Upper lobe of right lung (tissue), 1 donor: Measurements from ENCODE around the gene CNTNAP5. TPM values are rescaled to one million over a fixed set of nuclear protein-coding genes. Genes with fewer than 3 reads are reported as not detected.

Experiments
- ATAC-seq: fragments of 200-7000 bp; cut with Tn5 transposase; one replicate; pipeline ENCODE4 v1.9.1; 2020; ENCODE audit warnings: mild to moderate bottlenecking, moderate library complexity
- DNase-seq: peaks from one replicate; pipeline ENCODE4 v3.0.0-alpha.2; 2020
- H3K27ac ChIP-seq: fragments of 200-600 bp; one replicate; pipeline ENCODE4 v1.8.0; 2022
- H3K27me3 ChIP-seq: fragments of 200-600 bp; one replicate; pipeline ENCODE4 v1.8.0; 2022; ENCODE audit warnings: mild to moderate bottlenecking
- H3K36me3 ChIP-seq: fragments of 200-600 bp; one replicate; pipeline ENCODE4 v1.8.0; 2022
- H3K4me1 ChIP-seq: fragments of 200-600 bp; one replicate; pipeline ENCODE4 v1.8.0; 2022
- H3K4me3 ChIP-seq: fragments of 200-600 bp; one replicate; pipeline ENCODE4 v1.8.0; 2022; ENCODE audit warnings: mild to moderate bottlenecking
- H3K9me3 ChIP-seq: fragments of 200-600 bp; one replicate; pipeline ENCODE4 v1.8.0; 2022
- intact Hi-C: fragments of 100-400 bp; cut with DNase I; formaldehyde crosslinking; loops from one replicate; pipeline ENCODE4 v1.11.0; 2022
- total RNA-seq: library from RNA; stranded (reverse); fragmentation: NEBNext Ultra II Directional; extraction: Animal tissue kit (Norgen Biotek cat#: 25700); gene quantifications from one replicate; pipeline ENCODE4 v1.2.1, GENCODE V29; 2021
- TF ChIP-seq, protein P1 (sequence below): fragments of 200-600 bp; IDR thresholded peaks from one replicate; pipeline ENCODE4 v1.8.0; 2022; ENCODE audit warnings: antibody characterized with exemption
- donor health status: DM: no; HTN: yes; CAD: no; lungs with severe emphysema.

Gene CNTNAP5
- total RNA-seq, 1 donor from 2014 or later = not detected

DNA sequence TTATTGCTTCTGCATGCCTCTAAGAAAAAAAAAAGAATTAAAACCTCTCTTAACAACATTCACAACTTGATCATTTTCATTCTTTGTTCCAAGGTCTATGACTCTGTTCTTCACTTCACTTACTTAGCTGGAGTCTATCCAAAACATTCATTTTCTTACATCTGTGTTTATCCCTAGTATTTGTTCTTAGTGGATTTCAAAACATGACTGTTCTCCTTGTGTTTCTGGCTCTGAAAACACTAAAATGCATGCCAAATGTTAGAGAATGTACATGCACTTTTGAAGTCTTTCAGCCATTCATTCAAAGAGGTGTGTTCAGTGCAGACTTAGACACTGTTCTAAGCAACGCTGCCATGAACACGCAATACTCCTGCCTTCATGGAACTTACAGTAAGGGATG, 138.8 kb downstream of the CNTNAP5 start:
- Histone ChIP-seq H3K27me3 (no peaks in the 10 kb centered on the region), H3K4me3 (no peak overlapping the region), H3K27ac (no peak overlapping the region), H3K4me1 (no peaks in the 10 kb centered on the region), H3K36me3 (no peaks in the 10 kb centered on the region), H3K9me3 (no peaks in the 10 kb centered on the region)
- no peak for DNase-seq
- intact Hi-C loops = no loop called here
- ATAC-seq = no peak
- TF ChIP-seq, protein P1, sequence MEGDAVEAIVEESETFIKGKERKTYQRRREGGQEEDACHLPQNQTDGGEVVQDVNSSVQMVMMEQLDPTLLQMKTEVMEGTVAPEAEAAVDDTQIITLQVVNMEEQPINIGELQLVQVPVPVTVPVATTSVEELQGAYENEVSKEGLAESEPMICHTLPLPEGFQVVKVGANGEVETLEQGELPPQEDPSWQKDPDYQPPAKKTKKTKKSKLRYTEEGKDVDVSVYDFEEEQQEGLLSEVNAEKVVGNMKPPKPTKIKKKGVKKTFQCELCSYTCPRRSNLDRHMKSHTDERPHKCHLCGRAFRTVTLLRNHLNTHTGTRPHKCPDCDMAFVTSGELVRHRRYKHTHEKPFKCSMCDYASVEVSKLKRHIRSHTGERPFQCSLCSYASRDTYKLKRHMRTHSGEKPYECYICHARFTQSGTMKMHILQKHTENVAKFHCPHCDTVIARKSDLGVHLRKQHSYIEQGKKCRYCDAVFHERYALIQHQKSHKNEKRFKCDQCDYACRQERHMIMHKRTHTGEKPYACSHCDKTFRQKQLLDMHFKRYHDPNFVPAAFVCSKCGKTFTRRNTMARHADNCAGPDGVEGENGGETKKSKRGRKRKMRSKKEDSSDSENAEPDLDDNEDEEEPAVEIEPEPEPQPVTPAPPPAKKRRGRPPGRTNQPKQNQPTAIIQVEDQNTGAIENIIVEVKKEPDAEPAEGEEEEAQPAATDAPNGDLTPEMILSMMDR = no peak

DNA sequence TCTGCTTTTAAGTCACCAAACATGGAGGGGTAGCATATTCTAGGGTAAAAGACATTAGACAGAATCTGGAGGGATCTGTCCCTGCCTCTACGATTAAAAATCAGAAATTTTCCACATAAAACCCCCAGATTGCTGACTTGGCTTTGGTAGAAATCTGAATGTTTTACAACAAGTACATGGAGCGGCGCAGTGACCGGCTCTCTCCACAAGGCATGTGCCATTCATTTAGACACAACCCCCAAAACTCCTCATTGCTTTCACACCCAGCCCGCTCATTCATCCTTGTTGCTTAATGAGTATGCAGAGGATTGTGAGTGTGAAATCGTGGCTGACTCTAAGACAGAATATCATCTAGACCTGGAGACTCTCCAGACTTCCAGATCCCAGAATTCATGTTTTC, 140.6 kb downstream of the CNTNAP5 start:
- intact Hi-C loops = no loop called here
- no peaks in the 10 kb centered on the region for H3K36me3 ChIP-seq
- H3K27me3 ChIP-seq = no peaks in the 10 kb centered on the region
- no peak for DNase-seq
- H3K27ac ChIP-seq = no peak overlapping the region
- H3K4me1 ChIP-seq = no peaks in the 10 kb centered on the region
- H3K9me3 ChIP-seq = no peaks in the 10 kb centered on the region
- no peak for ATAC-seq
- H3K4me3 ChIP-seq = no peak overlapping the region
- TF ChIP-seq, protein P1 = no peak

DNA sequence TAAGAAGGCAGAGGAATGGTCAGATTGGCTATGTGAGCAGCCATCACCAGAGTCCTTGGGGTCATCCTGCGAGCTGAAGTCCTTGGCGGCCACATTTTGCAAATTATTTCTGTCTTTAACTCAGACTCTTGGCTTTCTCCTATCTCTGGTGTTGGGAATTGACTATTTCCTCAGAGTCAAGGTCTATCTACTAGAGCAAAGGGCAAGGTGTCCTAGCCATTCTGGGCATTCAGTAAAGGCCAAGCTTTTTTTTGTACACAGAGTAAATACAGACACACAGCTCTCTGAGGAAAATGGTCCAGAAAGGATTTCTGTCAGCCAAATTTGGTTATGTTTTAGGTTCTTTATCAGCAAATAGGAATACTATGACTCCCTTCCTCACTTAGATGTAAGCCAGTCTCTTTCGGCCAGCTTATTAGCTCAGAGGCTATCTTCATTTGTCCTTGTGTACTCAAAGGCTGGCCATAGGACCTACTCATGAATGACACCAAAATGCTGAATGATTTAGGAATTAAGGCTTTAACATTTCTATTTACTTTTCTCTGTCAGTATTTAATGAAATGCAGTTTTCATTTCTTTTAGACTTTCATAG, 146.5 kb downstream of the CNTNAP5 start:
- H3K4me3 ChIP-seq = no peak overlapping the region
- no peaks in the 10 kb centered on the region for H3K4me1 ChIP-seq
- no peaks in the 10 kb centered on the region for H3K9me3 ChIP-seq
- no peaks in the 10 kb centered on the region for H3K36me3 ChIP-seq
- no peak for DNase-seq
- intact Hi-C loops = no loop called here
- H3K27me3 ChIP-seq = no peaks in the 10 kb centered on the region
- TF ChIP-seq, protein P1 = no peak
- no peak for ATAC-seq
- no peak overlapping the region for H3K27ac ChIP-seq

DNA sequence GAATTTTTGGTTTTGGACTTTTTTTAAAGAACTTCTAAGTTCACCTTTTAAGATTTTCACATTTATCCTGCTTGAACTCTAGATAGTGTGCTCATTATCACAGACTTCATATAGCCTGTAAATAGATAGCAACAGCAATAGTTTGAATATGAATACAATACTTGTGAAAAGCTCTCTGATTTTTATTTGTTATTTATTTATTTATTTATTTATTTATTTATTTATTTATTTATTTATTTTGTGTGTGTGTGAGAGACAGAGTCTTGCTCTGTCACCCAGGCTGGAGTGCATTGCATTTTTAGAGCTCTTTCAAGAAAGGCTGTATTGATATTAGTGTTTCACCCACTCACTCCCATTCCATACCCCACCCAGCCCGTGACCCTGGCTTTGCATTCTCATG, 153.6 kb downstream of the CNTNAP5 start:
- TF ChIP-seq, protein P1 = no peak
- Histone ChIP-seq H3K27ac (no peak overlapping the region), H3K9me3 (no peaks in the 10 kb centered on the region), H3K4me1 (no peaks in the 10 kb centered on the region), H3K36me3 (no peaks in the 10 kb centered on the region), H3K27me3 (no peaks in the 10 kb centered on the region), H3K4me3 (no peak overlapping the region)
- no peak for ATAC-seq
- DNase-seq = no peak
- intact Hi-C loops = no loop called here

DNA sequence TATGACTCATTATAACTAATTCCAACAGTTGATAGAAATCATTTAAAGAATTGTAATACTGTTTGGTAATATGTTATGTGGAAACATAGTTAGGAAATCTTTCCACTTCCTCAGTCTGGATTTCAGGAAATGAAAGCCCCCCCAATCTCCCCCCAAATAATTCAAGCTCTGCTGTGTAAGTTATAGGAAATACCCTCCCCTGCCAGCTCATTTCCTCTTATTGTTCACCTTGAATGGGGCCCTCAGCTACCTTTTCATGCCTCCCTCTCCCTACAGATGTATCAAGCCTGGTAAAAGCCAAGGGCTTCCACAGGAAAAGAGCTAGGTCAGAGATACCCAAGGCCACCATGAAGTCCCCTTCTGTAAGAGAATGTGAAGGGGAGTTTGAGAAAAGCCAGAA, 155.5 kb downstream of the CNTNAP5 start:
- ATAC-seq = no peak

More for the DNA sequence above, 155.5 kb downstream of the CNTNAP5 start:
- no peak for DNase-seq
- Histone ChIP-seq H3K36me3 (no peaks in the 10 kb centered on the region), H3K9me3 (no peaks in the 10 kb centered on the region), H3K27ac (no peak overlapping the region), H3K4me1 (no peaks in the 10 kb centered on the region), H3K4me3 (no peak overlapping the region), H3K27me3 (no peaks in the 10 kb centered on the region)
- TF ChIP-seq, protein P1 = no peak
- intact Hi-C loops = no loop called here
